Gastroesophageal sphincter (tissue), 4 donors: ENCODE results near the gene HCRT. TPM values are rescaled to one million over a fixed set of nuclear protein-coding genes. Genes with fewer than 3 reads are reported as not detected.

Source experiments
- ATAC-seq: fragments of 150-250 bp; one replicate; pipeline ENCODE4 v1.9.1; 2016; ENCODE audit warnings: mild to moderate bottlenecking, moderate library complexity
- H3K27ac ChIP-seq, 4 donors: fragments of 200-600 bp; sonication (generic) in 3 of 4; 1 replicate in 3 of 4; 2 replicates in 1 of 4; pipeline ENCODE4 v1.5.1; 2016 to 2019
- H3K27me3 ChIP-seq: fragments of 200-600 bp; sonication (generic); one replicate; pipeline ENCODE4 v1.5.1; 2019
- H3K36me3 ChIP-seq, 2 donors: fragments of 200-600 bp; sonication (generic); one replicate each; pipeline ENCODE4 v1.5.1; 2019; ENCODE audit warnings: control low read depth in 1 of 2
- H3K4me1 ChIP-seq, 3 donors: fragments of 200-600 bp; sonication (generic); 1 replicate in 2 of 3; 2 replicates in 1 of 3; pipeline ENCODE4 v1.5.1; 2016 to 2019; ENCODE audit warnings: control low read depth in 2 of 3
- H3K4me3 ChIP-seq, 2 donors: fragments of 200-600 bp; sonication (generic); one replicate each; pipeline ENCODE4 v1.5.1; 2019; ENCODE audit warnings: mild to moderate bottlenecking in 1 of 2, moderate library complexity in 1 of 2
- H3K9me3 ChIP-seq, 3 donors: fragments of 200-600 bp; sonication (generic); one replicate each; pipeline ENCODE4 v1.5.1; 2017 to 2019; ENCODE audit warnings: control low read depth in 2 of 3
- CTCF ChIP-seq, 4 experiments: fragments of 200-600 bp in 2 of 4; fragments of 450-650 bp in 2 of 4; sonication (generic) in 1 of 4; IDR thresholded peaks; one replicate each; pipeline ENCODE4 v1.5.1; 2017 to 2019; ENCODE audit warnings: antibody characterized with exemption in 4 of 4, mild to moderate bottlenecking in 2 of 4, moderate library complexity in 2 of 4
- EP300 ChIP-seq: sonication (generic); formaldehyde crosslinking; IDR thresholded peaks from one replicate; pipeline ENCODE4 v1.6.1; 2017; ENCODE audit warnings: antibody characterized with exemption, mild to moderate bottlenecking
- POLR2A ChIP-seq, 2 donors: fragments of 450-650 bp; IDR thresholded peaks; one replicate each; pipeline ENCODE4 v1.6.1; 2017; ENCODE audit warnings: antibody characterized with exemption in 2 of 2, mild to moderate bottlenecking in 2 of 2, moderate library complexity in 1 of 2
- POLR2AphosphoS5 ChIP-seq: sonication (generic); formaldehyde crosslinking; IDR thresholded peaks from one replicate; pipeline ENCODE4 v1.6.1; 2017; ENCODE audit warnings: antibody characterized with exemption
- WGBS, 2 donors: methylation state at CpG; one replicate each; pipeline ENCODE4 v1.1.5; 2018; ENCODE audit warnings: low coverage in 1 of 2; 5-methylcytosine and 5-hydroxymethylcytosine counted together
- total RNA-seq, 4 donors: library from RNA; depleted of rRNA; stranded (reverse); fragments of >200 nt; gene quantifications; one replicate each; pipeline ENCODE4 v1.1.0, GENCODE V29; 2016

The HCRT gene
- total RNA-seq, 4 donors from 2014 or later = not detected

GRCh38 chr17:42171831-42172230 is 13.4 kb downstream of the HCRT start:
- TF ChIP-seq POLR2A (IDR thresholded peaks at IDR 0.05) = no peak
- no peak for TF ChIP-seq EP300
- TF ChIP-seq POLR2AphosphoS5 = no peak
- TF ChIP-seq CTCF (IDR thresholded peaks at IDR 0.05) = no peak
- H3K36me3 ChIP-seq = no peaks in the 10 kb centered on the region
- WGBS, 2 donors = 32% methylated on average over 2 of the region's 11 CpGs; no CpG with 5 or more reads in 1 of the 2 donors
- H3K9me3 ChIP-seq = no peaks in the 10 kb centered on the region
- no peak overlapping the region for H3K27ac ChIP-seq
- H3K4me3 ChIP-seq = no peak overlapping the region
- no peak for ATAC-seq
- peaks cover 12% of the 10 kb centered on the region for H3K27me3 ChIP-seq
- no peaks in the 10 kb centered on the region for H3K4me1 ChIP-seq

DNA sequence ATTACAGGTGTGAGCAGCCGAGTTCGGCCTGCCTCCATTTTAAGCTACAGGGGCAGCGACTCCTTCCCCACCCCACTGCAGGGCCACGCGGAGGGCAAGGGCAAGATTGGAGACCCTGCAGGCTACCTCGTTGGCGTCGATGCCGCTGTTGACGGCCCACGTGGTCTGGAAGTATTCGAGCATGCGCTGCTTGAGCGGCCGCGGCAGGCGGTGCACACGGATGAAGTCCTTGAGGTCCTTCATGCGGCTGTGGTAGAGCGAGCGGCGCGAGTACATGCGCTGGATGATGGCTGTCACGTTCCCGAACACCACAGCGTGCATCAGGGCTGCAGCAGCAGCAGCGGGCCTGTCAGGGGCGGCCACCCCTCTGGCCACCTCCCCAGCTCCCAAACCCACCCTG is 15.9 kb downstream of the HCRT start:
- no peaks in the 10 kb centered on the region for H3K36me3 ChIP-seq
- H3K9me3 ChIP-seq = no peaks in the 10 kb centered on the region
- H3K4me1 ChIP-seq = no peaks in the 10 kb centered on the region
- H3K27me3 ChIP-seq = peaks cover 12% of the 10 kb centered on the region
- no peak overlapping the region for H3K4me3 ChIP-seq
- 93 to 100% methylated on average over 1 to 7 of the region's 29 CpGs for WGBS, 2 donors
- H3K27ac ChIP-seq = no peak overlapping the region
- TF ChIP-seq POLR2A (IDR thresholded peaks at IDR 0.05) (no peak), EP300 (no peak), POLR2AphosphoS5 (no peak), CTCF (IDR thresholded peaks at IDR 0.05) (no peak)
- ATAC-seq = no peak

DNA sequence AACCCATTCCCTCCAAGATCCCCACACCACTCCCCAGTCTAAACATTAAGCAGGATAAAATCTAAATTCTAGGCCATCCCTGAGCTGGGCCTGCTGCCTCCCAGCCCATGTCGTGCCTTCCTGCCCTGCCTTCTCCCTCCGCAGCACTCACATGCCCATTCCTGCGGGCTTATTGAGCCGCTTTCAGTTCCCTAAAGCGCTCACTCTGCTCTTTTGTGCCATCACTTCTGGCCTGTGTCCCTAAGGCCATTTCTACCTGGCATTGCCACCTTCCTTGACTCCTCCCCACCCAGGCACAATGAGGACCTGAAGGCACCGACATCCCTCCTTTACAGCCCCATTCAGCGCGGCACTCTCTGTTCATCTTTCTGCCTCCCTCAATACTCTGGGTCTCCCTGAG is 17.4 kb downstream of the HCRT start:
- Histone ChIP-seq H3K4me1 (no peaks in the 10 kb centered on the region), H3K27ac (no peak overlapping the region), H3K27me3 (peaks cover 18% of the 10 kb centered on the region), H3K9me3 (no peaks in the 10 kb centered on the region), H3K4me3 (no peak overlapping the region), H3K36me3 (no peaks in the 10 kb centered on the region)
- 83 to 88% methylated on average over 3 to 6 of the region's 8 CpGs for WGBS, 2 donors
- ATAC-seq = no peak
- TF ChIP-seq EP300 (no peak), POLR2A (IDR thresholded peaks at IDR 0.05) (no peak), POLR2AphosphoS5 (no peak), CTCF (IDR thresholded peaks at IDR 0.05) (no peak)

DNA sequence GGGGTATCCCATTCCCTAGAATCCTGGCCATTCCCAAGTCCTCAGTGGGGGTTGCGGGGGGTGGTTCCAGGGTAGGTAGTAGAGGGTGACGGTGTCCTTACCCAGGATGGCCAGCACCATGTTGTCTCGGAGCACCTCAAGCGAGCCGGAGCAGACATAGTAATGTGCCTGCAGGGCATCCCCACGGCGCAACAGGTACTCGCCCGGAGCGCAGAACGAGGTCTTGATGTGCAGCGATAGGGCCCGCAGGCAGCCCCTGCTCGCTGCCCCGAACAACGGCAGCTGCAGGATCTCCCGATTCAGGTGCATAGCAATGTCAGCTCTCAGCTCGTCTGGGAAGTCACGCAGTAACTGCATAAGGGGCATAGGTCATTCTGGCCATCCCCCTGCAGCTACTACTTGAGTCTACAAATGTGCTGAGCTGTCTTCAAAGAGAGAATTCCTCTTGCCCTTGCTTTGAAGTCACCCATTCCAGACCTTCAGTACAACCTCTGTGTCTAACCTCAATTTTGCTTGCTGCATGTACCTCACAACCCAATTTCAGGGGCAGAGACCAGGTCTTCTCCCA is 19.0 kb downstream of the HCRT start:
- Histone ChIP-seq H3K4me3 (no peak overlapping the region), H3K9me3 (no peaks in the 10 kb centered on the region), H3K4me1 (no peaks in the 10 kb centered on the region), H3K27me3 (peaks cover 17% of the 10 kb centered on the region), H3K27ac (no peak overlapping the region), H3K36me3 (no peaks in the 10 kb centered on the region)
- no peak for ATAC-seq
- 97 to 100% methylated on average over 1 to 5 of the region's 19 CpGs for WGBS, 2 donors
- TF ChIP-seq POLR2A (IDR thresholded peaks at IDR 0.05) (no peak), EP300 (no peak), POLR2AphosphoS5 (no peak), CTCF (IDR thresholded peaks at IDR 0.05) (no peak)

GRCh38 chr17:42165751-42166150 is 19.5 kb downstream of the HCRT start:
- Histone ChIP-seq H3K27ac (no peak overlapping the region), H3K27me3 (peaks cover 12% of the 10 kb centered on the region), H3K36me3 (no peaks in the 10 kb centered on the region), H3K4me3 (no peak overlapping the region), H3K4me1 (no peaks in the 10 kb centered on the region), H3K9me3 (no peaks in the 10 kb centered on the region)
- ATAC-seq = no peak
- 79 to 85% methylated on average over 5 to 6 of the region's 6 CpGs for WGBS, 2 donors
- TF ChIP-seq POLR2AphosphoS5 (no peak), CTCF (IDR thresholded peaks at IDR 0.05) (no peak), POLR2A (IDR thresholded peaks at IDR 0.05) (no peak), EP300 (no peak)
